ENCODE data around the gene ZPBP2. TPM values are rescaled to one million over a fixed set of nuclear protein-coding genes. Genes with fewer than 3 reads are reported as not detected.
"Not testable (repeated sequence)": the region's sequence is repeated elsewhere in the genome, so short reads cannot be mapped to it uniquely, and the experiment has no call there.

ZPBP2 gene
- total RNA-seq, 1 experiment from 2014 or later: not detected

DNA sequence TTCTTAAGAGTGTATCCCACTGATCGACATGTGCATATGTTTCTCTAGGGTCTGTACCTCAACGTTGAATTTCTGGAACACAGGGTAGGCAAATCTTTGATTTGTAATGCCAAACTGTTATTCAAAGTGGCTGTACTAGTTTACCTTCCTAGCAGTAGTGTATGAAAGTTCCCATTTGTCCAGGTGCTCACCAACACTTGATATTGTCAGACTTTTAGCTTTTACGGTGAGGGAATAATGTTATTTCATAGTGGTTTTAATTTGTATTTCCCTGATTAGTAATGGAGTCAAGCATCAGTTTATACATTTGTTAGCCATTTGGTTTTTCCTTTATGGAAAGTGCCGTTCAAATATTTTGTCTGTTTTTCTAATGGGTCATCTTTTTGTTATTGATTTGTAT lies 30.1 kb downstream of the ZPBP2 start:
- Histone ChIP-seq H3K4me2 (ENCODE audit: low read length) (no peak overlapping the region), H2AFZ (ENCODE audit: low read length) (no peak overlapping the region), H3K79me2 (ENCODE audit: low read length) (no peaks in the 10 kb centered on the region), H3K4me3 (ENCODE audit: low read length) (no peak overlapping the region), H3K9me2 (replicated peaks; ENCODE audit: low read length) (no peaks in the 10 kb centered on the region), H3K4me1 (ENCODE audit: insufficient read depth, low read length) (no peaks in the 10 kb centered on the region), H3F3A (ENCODE audit: low read length, unreplicated experiment) (no peaks in the 10 kb centered on the region), H3K27ac (ENCODE audit: low read length) (no peak overlapping the region), H3K9ac (ENCODE audit: low read length) (no peak overlapping the region), H3K27me3 (ENCODE audit: low read length) (no peaks in the 10 kb centered on the region), H3K9me3 (ENCODE audit: low read length) (no peaks in the 10 kb centered on the region), H3K36me3 (ENCODE audit: low read depth, low read length) (no peaks in the 10 kb centered on the region), H4K20me1 (ENCODE audit: low read length) (no peaks in the 10 kb centered on the region)
- intact Hi-C loops (cut with micrococcal nuclease): no loop called here
- ChIA-PET CTCF (no interaction called here), POLR2A (ENCODE audit: unreplicated experiment) (no interaction called here)
- DNase-seq (no peak), ATAC-seq (no peak)
- no TSS peak for BruUV-seq (replicated peaks)
- TF ChIP-seq EZH2phosphoT487 (IDR thresholded peaks at IDR 0.05; ENCODE audit: borderline replicate concordance, low read length): no peak
- TF ChIP-seq EZH2 (IDR thresholded peaks at IDR 0.05; ENCODE audit: low read length, unreplicated experiment): no peak
- TF ChIP-seq, protein P1, sequence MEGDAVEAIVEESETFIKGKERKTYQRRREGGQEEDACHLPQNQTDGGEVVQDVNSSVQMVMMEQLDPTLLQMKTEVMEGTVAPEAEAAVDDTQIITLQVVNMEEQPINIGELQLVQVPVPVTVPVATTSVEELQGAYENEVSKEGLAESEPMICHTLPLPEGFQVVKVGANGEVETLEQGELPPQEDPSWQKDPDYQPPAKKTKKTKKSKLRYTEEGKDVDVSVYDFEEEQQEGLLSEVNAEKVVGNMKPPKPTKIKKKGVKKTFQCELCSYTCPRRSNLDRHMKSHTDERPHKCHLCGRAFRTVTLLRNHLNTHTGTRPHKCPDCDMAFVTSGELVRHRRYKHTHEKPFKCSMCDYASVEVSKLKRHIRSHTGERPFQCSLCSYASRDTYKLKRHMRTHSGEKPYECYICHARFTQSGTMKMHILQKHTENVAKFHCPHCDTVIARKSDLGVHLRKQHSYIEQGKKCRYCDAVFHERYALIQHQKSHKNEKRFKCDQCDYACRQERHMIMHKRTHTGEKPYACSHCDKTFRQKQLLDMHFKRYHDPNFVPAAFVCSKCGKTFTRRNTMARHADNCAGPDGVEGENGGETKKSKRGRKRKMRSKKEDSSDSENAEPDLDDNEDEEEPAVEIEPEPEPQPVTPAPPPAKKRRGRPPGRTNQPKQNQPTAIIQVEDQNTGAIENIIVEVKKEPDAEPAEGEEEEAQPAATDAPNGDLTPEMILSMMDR (conservative IDR thresholded peaks at IDR 0.05; ENCODE audit: low read depth, low read length): no peak

DNA sequence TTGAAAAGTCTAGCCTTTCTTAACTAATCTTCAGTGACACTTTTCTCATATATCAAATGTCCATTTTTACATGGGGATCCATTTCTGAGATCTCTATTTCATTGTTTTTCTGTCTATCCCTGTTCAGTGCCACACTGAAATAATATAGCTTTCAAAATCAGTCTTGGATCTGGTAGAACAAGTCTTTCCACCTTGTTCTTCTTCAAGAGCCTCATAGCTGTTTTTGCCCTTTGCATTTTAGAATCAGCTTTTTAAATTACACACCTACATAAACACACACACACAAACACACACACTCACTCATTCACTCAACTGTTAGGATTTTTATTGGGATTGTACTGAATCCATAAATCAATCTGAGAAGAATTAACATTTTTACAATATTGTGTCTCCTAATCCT lies 31.2 kb downstream of the ZPBP2 start:
- ChIA-PET POLR2A (ENCODE audit: unreplicated experiment) (interaction anchor here (0.5 to 0.6 kb wide), 2 partner anchors 181 to 633 kb away, joined by 3 to 4 read pairs; no protein-coding TSS in a partner anchor), CTCF (no interaction called here)
- no peak overlapping the region for H3K27ac ChIP-seq (ENCODE audit: low read length)
- TF ChIP-seq, protein P1 (conservative IDR thresholded peaks at IDR 0.05; ENCODE audit: low read depth, low read length): no peak
- TF ChIP-seq EZH2 (IDR thresholded peaks at IDR 0.05; ENCODE audit: low read length, unreplicated experiment) (no peak), EZH2phosphoT487 (IDR thresholded peaks at IDR 0.05; ENCODE audit: borderline replicate concordance, low read length) (no peak)
- H3K36me3 ChIP-seq (ENCODE audit: low read depth, low read length): no peaks in the 10 kb centered on the region
- no peaks in the 10 kb centered on the region for H3K4me1 ChIP-seq (ENCODE audit: insufficient read depth, low read length)
- ATAC-seq (no peak), DNase-seq (peak; percentile 3)
- H3K9ac ChIP-seq (ENCODE audit: low read length): no peak overlapping the region
- H3K9me2 ChIP-seq (replicated peaks; ENCODE audit: low read length): no peaks in the 10 kb centered on the region
- no peak overlapping the region for H3K4me2 ChIP-seq (ENCODE audit: low read length)
- H2AFZ ChIP-seq (ENCODE audit: low read length): no peak overlapping the region
- BruUV-seq (replicated peaks): no TSS peak
- H3F3A ChIP-seq (ENCODE audit: low read length, unreplicated experiment): no peaks in the 10 kb centered on the region
- H4K20me1 ChIP-seq (ENCODE audit: low read length): no peaks in the 10 kb centered on the region
- no peaks in the 10 kb centered on the region for H3K9me3 ChIP-seq (ENCODE audit: low read length)
- H3K27me3 ChIP-seq (ENCODE audit: low read length): no peaks in the 10 kb centered on the region
- H3K4me3 ChIP-seq (ENCODE audit: low read length): no peak overlapping the region
- no peaks in the 10 kb centered on the region for H3K79me2 ChIP-seq (ENCODE audit: low read length)
- intact Hi-C loops (cut with micrococcal nuclease): no loop called here

DNA sequence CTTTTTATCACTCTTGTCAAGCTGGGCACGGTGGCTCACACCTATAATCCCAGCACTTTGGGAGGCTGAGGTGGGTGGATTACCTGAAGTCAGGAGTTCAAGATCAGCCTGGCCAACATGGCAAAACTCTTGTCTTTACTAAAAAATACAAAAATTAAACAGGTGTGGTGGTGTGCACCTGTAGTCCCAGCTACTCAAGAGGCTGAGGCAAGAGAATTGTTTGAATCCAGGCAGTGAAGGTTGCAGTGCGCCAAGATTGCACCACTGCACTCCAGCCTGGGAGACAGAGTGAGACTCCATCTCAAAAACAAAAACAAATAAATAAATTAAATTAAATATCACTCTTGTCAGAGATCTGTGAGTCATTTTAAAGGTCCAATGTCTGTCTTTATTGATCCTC lies 34.0 kb downstream of the ZPBP2 start:
- H3K36me3 ChIP-seq (ENCODE audit: low read depth, low read length); ATAC-seq; H3K4me2 ChIP-seq (ENCODE audit: low read length); H3K9me3 ChIP-seq (ENCODE audit: low read length); H3K79me2 ChIP-seq (ENCODE audit: low read length); H3K27me3 ChIP-seq (ENCODE audit: low read length); H3K9ac ChIP-seq (ENCODE audit: low read length); H4K20me1 ChIP-seq (ENCODE audit: low read length); H2AFZ ChIP-seq (ENCODE audit: low read length); H3K4me3 ChIP-seq (ENCODE audit: low read length); intact Hi-C loops (cut with micrococcal nuclease); CTCF ChIA-PET; BruUV-seq (replicated peaks); H3F3A ChIP-seq (ENCODE audit: low read length, unreplicated experiment); H3K4me1 ChIP-seq (ENCODE audit: insufficient read depth, low read length); H3K9me2 ChIP-seq (replicated peaks; ENCODE audit: low read length); H3K27ac ChIP-seq (ENCODE audit: low read length); DNase-seq; POLR2A ChIA-PET (ENCODE audit: unreplicated experiment): not testable (repeated sequence)
